NCI-H2196 (cell line): ENCODE measurements around the gene NLGN1.

Experiments used
- DNase-seq: peaks from one replicate; lab custom pipeline; 2025; ENCODE audit not compliant: unreplicated experiment; lab: John Stamatoyannopoulos, UW

Gene NLGN1

GRCh38 chr3:174126990-174127758 is 729.6 kb downstream of the NLGN1 start:
- no peak for DNase-seq

GRCh38 chr3:174132006-174132405 is 734.5 kb downstream of the NLGN1 start:
- DNase-seq = no peak

- DNase-seq = no peak
These were observed 735.0 kb downstream of the NLGN1 start for GRCh38 chr3:174132421-174133042.

GRCh38 chr3:174146008-174146407 is 748.5 kb downstream of the NLGN1 start:
- DNase-seq = no peak

- DNase-seq = no peak
These were observed 750.3 kb downstream of the NLGN1 start for GRCh38 chr3:174147798-174148197.

- DNase-seq = no peak
These were observed 756.3 kb downstream of the NLGN1 start for GRCh38 chr3:174153871-174154270.

GRCh38 chr3:174156200-174156599 is 758.7 kb downstream of the NLGN1 start:
- DNase-seq = no peak

GRCh38 chr3:174158674-174159073 is 761.1 kb downstream of the NLGN1 start:
- DNase-seq = no peak

GRCh38 chr3:174159604-174160003 is 762.1 kb downstream of the NLGN1 start:
- DNase-seq = no peak

GRCh38 chr3:174162550-174162949 is 765.0 kb downstream of the NLGN1 start:
- DNase-seq = no peak

GRCh38 chr3:174168026-174168425 is 770.5 kb downstream of the NLGN1 start:
- DNase-seq = no peak

- DNase-seq = no peak
These were observed 771.2 kb downstream of the NLGN1 start for GRCh38 chr3:174168538-174169254.

GRCh38 chr3:174169736-174170135 is 772.2 kb downstream of the NLGN1 start:
- DNase-seq = no peak

GRCh38 chr3:174170248-174170647 is 772.7 kb downstream of the NLGN1 start:
- DNase-seq = no peak

- no peak for DNase-seq
These were observed 788.9 kb downstream of the NLGN1 start for GRCh38 chr3:174186377-174186989.

GRCh38 chr3:174191380-174191779 is 793.8 kb downstream of the NLGN1 start:
- no peak for DNase-seq

GRCh38 chr3:174191895-174192294 is 794.4 kb downstream of the NLGN1 start:
- no peak for DNase-seq

GRCh38 chr3:174192471-174192870 is 794.9 kb downstream of the NLGN1 start:
- DNase-seq = no peak

GRCh38 chr3:174193604-174194003 is 796.1 kb downstream of the NLGN1 start:
- DNase-seq = no peak

GRCh38 chr3:174197416-174197815 is 799.9 kb downstream of the NLGN1 start:
- no peak for DNase-seq

- DNase-seq = no peak
These were observed 800.7 kb downstream of the NLGN1 start for GRCh38 chr3:174198199-174198598.

GRCh38 chr3:174199696-174200095 is 802.2 kb downstream of the NLGN1 start:
- no peak for DNase-seq
